Spinal cord (tissue), 4 donors: ENCODE data around the gene TGFBRAP1. TPM values are rescaled to one million over a fixed set of nuclear protein-coding genes. Genes with fewer than 3 reads are reported as not detected.

Experiments used
- polyA plus RNA-seq, 2 donors: library from polyadenylated mRNA; unstranded; fragments of 120-200 nt; gene quantifications; one replicate each; pipeline ENCODE4 v1.2.1, GENCODE V29; 2013; ENCODE audit not compliant: insufficient read length in 2 of 2
- total RNA-seq, 2 donors: library from RNA; depleted of rRNA in 1 of 2; stranded (reverse); fragments of 120-200 nt in 1 of 2; fragments of >200 nt in 1 of 2; gene quantifications; one replicate each; pipeline versions ENCODE4 v1.2.3 to v1.2.4, GENCODE V29; 2013 to 2014

TGFBRAP1 gene
- total and polyA plus RNA-seq, 4 donors: 14.7 to 18.9 (median 17.8) TPM

Other genes starting within 250 kb of the TGFBRAP1 start
- under 1 TPM; 0.39 to 0.99 TPM for gene GPR45, start 88.0 kb downstream of the TGFBRAP1 start, total RNA-seq
- gene GPR45, start 88.0 kb downstream of the TGFBRAP1 start, polyA plus RNA-seq: 1 to 10 TPM; 3.5 to 3.6 TPM
- 10 to 100 TPM; 22.3 to 23.2 TPM for gene C2orf49, start 7.8 kb upstream of the TGFBRAP1 start, total RNA-seq
- gene C2orf49, start 7.8 kb upstream of the TGFBRAP1 start, polyA plus RNA-seq: 10 to 100 TPM; 22.2 to 27.5 TPM
- gene FHL2, start 69.3 kb upstream of the TGFBRAP1 start, total RNA-seq: 10 to 100 TPM; 19.8 to 23.4 TPM
- gene FHL2, start 69.3 kb upstream of the TGFBRAP1 start, polyA plus RNA-seq: 10 to 100 TPM in 1 of 2 donors, 1 to 10 TPM in 1; 7.7 to 11.1 TPM